IPS-20b (cell line): Measurements from ENCODE around the gene RYR1.
A peak's percentile ranks its signal among the peaks of the same experiment; 100 is the strongest.
"Not testable (repeated sequence)": the region's sequence is repeated elsewhere in the genome, so short reads cannot be mapped to it uniquely, and the experiment has no call there.

Source experiments
- H3K27ac ChIP-seq: one replicate; pipeline ENCODE4 v1.5.1; 2013; ENCODE audit warnings: low read length
- H3K27me3 ChIP-seq: 2 replicates; pipeline ENCODE4 v1.6.1; 2013; ENCODE audit warnings: mild to moderate bottlenecking, low read length, inconsistent platforms; ENCODE audit not compliant: insufficient read depth
- H3K36me3 ChIP-seq: 2 replicates; pipeline ENCODE4 v1.6.1; 2013; ENCODE audit warnings: low read depth, mild to moderate bottlenecking, inconsistent platforms, low read length, moderate library complexity; ENCODE audit not compliant: insufficient read depth
- H3K4me1 ChIP-seq: 2 replicates; pipeline ENCODE4 v1.6.1; 2013; ENCODE audit warnings: mild to moderate bottlenecking, control low read depth, inconsistent platforms, low read length, moderate library complexity; ENCODE audit not compliant: insufficient read depth
- H3K4me3 ChIP-seq: 2 replicates; pipeline ENCODE4 v1.5.1; 2013; ENCODE audit warnings: mild to moderate bottlenecking, low read length, inconsistent platforms
- H3K9ac ChIP-seq: 2 replicates; pipeline ENCODE4 v1.6.1; 2013; ENCODE audit warnings: low read depth, mild to moderate bottlenecking, inconsistent platforms, low read length, moderate library complexity
- H3K9me3 ChIP-seq: 2 replicates; pipeline ENCODE4 v1.6.1; 2013; ENCODE audit warnings: mild to moderate bottlenecking, low read depth, low read length, inconsistent platforms; ENCODE audit not compliant: insufficient read depth

RYR1 gene

DNA sequence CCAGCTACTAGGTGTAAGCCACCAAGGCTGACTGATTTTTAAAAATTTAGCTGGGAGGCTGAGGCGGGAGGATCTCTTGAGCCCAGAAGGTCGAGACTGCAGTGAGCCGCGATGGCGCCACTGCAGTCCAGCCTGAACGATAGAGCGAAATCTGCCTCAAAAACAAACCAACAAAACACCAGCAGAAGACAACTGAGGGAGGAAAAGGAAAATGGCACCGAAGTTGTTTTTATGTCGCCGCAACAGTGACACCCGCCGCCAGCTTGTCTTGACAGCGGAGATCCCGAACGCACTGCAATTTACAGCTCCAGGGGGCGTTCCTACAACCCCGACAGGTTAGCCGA is 30.9 kb upstream of the RYR1 start:
- Histone ChIP-seq H3K4me3 (peak overlapping the region; percentile 47), H3K9ac (no peak overlapping the region), H3K27me3 (peaks cover 45% of the 10 kb centered on the region), H3K4me1 (no peaks in the 10 kb centered on the region), H3K9me3 (no peaks in the 10 kb centered on the region), H3K36me3 (no peaks in the 10 kb centered on the region), H3K27ac (no peak overlapping the region)

DNA sequence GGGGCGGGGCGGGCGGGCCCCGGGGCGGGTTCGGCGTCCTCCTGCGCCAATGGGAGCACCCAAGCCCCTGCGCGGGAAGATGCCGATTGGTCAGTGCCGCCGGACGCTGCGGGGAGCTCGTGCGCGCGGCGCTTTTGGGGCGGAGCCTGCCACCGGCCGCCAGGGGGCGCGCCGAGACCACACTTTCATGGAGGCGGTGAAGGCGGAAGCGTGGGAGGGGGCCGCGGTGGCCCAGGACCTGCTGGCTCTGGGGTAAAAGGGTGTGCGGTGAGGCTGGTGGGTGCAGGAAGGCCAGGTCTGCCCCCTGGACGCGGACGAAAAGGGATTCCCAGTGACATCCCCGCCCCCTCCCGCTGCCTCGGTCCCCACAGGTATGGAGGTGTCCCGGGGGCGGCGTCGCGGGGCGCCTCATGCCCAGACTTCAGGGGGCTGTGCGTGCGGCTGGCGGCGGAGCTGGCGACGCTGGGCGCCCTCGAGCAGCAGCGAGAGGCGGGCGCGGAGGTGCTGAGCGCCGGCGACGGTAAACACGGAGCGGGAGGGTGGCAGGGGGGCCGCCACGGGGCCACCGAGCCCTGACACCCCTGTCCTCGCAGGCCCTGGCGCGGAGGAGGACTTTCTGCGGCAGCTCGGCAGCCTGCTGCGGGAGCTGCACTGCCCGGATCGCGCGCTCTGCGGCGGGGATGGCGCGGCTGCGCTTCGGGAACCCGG is 30.4 kb upstream of the RYR1 start, which contains the start of gene FAM98C:
TSS of gene FAM98C (plus strand) at position 127 of the 708 bp plus-strand sequence. CDS start at position 188, 61 bp downstream.
- Histone ChIP-seq H3K27me3 (peaks cover 41% of the 10 kb centered on the region), H3K36me3 (no peaks in the 10 kb centered on the region), H3K4me1 (no peaks in the 10 kb centered on the region), H3K9me3 (no peaks in the 10 kb centered on the region), H3K9ac (no peak within 1 kb of the TSS), H3K4me3 (peak within 1 kb of the TSS; percentile 71), H3K27ac (no peak within 1 kb of the TSS)

DNA sequence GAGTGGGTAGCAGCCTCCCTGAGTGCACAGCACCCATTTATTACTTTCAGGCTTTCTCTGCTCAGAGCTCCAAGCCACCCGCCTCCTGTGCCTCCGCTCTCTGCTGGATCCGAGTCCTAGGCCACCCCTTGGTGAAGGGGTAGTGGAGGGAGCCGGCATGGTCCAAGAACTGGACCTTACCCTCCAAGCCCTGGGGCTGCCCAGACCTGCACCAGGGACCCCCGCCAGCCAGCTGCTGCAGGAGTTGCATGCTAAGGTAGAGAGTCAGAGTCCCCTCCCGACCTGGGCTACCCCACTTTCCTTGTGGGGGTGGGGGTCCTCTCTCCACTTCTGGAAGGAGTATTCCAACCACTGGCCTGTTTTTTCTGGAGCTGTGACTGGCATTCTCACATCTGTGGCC is 28.6 kb upstream of the RYR1 start:
- no peak overlapping the region for H3K9ac ChIP-seq
- no peak overlapping the region for H3K4me3 ChIP-seq
- H3K36me3 ChIP-seq = no peaks in the 10 kb centered on the region
- peaks cover 23% of the 10 kb centered on the region for H3K27me3 ChIP-seq
- H3K4me1 ChIP-seq = no peaks in the 10 kb centered on the region
- no peaks in the 10 kb centered on the region for H3K9me3 ChIP-seq
- H3K27ac ChIP-seq = no peak overlapping the region

DNA sequence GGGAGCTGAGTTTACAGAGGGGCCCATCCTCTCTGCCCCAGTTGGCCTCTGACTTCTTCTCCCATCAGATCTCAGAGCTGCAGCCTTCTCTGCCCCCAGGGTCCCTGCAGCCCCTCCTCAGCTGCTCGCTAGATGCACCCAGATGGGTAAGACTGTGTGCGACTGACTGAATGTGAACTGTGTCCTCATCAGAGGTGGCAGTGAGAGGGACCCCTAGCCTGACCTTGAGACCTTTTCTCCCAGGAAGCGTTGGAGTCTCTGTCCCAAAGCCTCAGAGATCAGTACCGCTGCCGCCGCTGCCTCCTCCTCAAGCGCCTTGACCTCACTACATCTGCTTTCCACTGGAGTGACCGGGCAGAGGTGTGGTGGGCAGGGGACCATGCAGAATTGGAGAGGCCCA is 28.2 kb upstream of the RYR1 start:
- H3K36me3 ChIP-seq = no peaks in the 10 kb centered on the region
- no peak overlapping the region for H3K9ac ChIP-seq
- H3K27me3 ChIP-seq = peaks cover 19% of the 10 kb centered on the region
- no peaks in the 10 kb centered on the region for H3K4me1 ChIP-seq
- no peak overlapping the region for H3K4me3 ChIP-seq
- no peak overlapping the region for H3K27ac ChIP-seq
- no peaks in the 10 kb centered on the region for H3K9me3 ChIP-seq

DNA sequence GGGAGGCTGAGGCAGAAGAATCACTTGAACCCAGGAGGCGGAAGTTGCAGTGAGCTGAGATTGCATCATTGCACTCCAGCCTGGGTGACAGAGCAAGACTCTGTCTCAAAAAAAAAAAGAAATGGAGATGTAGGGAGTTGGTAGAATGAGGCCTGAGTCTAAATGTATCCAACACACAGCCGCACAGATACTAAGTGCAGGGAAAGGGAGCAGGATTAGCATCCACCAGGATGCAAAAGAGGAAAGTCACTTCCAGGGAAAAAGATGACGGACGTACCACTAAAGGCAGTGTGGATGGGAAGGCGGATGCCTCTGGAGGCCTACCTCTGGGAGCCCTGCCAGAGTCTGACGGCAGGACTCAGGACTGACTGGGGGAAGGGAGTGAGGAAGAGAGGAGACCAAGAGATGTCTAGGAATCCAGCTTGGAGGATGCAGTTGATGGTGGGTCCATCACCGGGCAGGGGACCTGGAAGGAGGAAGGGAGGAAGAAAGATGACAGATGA is 23.8 kb upstream of the RYR1 start:
- Histone ChIP-seq H3K27ac (no peak overlapping the region), H3K36me3 (no peaks in the 10 kb centered on the region), H3K27me3 (no peaks in the 10 kb centered on the region), H3K4me1 (no peaks in the 10 kb centered on the region), H3K9me3 (no peaks in the 10 kb centered on the region), H3K9ac (no peak overlapping the region), H3K4me3 (no peak overlapping the region)

DNA sequence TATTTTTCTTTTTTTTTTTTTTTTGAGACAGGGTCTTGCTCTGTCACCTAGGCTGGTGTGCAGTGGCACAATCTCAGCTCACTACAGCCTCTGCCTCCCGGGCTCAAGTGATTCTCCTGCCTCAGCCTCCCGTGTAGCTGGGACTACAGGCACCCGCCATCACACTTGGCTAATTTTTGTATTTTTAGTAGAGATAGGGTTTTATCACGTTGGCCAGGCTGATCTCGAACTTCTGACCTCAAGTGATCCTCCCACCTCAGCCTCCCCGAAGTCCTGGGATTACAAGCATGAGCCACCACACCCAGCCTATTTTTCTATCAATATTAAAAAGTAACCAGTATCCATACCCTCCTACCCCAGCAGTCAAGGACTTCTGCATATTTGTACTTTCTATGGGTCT is 23.1 kb upstream of the RYR1 start:
- not testable (repeated sequence) for H3K27ac ChIP-seq, H3K9ac ChIP-seq, H3K27me3 ChIP-seq, H3K4me1 ChIP-seq, H3K36me3 ChIP-seq, H3K9me3 ChIP-seq, H3K4me3 ChIP-seq

DNA sequence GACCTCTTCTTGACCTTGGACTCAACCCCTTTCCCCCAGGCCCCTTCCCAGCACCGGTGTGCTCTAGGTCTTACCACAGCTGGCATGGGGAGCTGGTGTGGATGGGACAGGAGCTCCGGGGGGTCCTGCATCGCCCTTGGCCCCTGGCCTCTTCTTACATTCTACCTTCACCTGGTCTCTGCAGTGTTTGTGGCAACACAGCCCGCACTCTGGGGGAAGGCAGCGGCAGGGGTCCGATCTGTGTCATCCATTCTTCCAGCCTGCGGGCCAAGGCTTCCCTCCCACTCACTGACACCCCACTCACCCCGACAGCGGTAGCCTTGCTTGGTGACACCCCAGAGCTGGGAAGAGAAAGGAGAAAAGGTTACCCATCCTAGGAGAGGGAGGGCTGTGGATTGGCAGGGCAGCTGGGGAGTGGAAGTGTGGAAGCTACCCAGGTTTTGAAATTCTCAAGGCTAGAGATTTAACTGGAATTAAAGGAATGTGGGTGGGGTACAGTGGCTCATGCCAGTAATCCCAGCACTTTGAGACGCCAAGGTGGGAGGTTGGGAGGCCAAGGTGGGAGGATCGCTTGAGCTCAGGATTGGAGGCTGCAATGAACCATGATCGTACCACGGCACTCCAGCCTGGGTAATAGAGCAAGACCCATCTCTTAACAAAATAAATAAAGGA is 22.3 kb upstream of the RYR1 start:
- Histone ChIP-seq H3K27me3 (no peaks in the 10 kb centered on the region), H3K4me1 (no peaks in the 10 kb centered on the region), H3K4me3 (no peak overlapping the region), H3K9ac (no peak overlapping the region), H3K36me3 (no peaks in the 10 kb centered on the region), H3K27ac (no peak overlapping the region), H3K9me3 (no peaks in the 10 kb centered on the region)

DNA sequence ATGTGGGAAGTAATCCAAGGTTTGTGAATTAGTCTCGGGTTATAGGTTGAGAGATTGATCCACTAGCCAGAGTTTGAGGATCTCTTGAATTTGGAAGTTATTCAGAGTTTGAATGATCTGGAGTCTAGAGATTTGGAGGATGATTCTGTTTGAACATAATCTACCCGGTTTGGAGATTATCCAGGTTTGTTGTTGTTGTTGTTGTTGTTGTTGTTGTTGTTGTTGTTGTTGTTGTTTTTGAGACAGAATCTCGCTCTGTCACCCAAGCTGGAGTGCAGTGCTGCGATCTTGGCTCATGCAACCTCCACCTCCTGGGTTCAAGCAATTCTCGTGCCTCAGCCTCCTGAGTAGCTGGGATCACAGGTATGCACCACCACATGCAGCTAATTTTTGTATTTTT is 21.6 kb upstream of the RYR1 start:
- H3K9me3 ChIP-seq, H3K4me3 ChIP-seq, H3K27ac ChIP-seq, H3K9ac ChIP-seq, H3K4me1 ChIP-seq, H3K27me3 ChIP-seq, H3K36me3 ChIP-seq: not testable (repeated sequence)

DNA sequence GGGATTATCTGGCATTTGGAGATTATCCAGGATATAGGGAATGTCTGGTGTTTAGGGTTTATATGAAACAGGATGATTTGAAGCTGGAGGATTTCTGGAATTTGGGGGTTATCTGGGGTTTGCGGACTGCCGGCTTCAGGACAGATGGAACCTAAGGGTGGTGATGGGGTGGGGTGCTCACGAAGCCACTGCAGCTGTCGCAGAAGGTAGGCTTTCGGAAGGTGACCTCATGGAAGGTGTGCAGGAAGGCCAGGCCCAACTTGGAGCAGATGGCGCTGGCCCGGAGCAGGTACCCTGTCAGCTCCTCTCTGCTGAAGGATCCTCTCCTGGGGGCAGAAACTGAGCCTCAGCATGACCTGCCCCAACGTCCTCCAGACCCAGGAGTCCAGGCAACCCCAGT is 21.0 kb upstream of the RYR1 start:
- H3K27me3 ChIP-seq = no peaks in the 10 kb centered on the region
- no peaks in the 10 kb centered on the region for H3K36me3 ChIP-seq
- H3K9me3 ChIP-seq = no peaks in the 10 kb centered on the region
- H3K9ac ChIP-seq = no peak overlapping the region
- H3K4me3 ChIP-seq = no peak overlapping the region
- no peaks in the 10 kb centered on the region for H3K4me1 ChIP-seq
- H3K27ac ChIP-seq = no peak overlapping the region

DNA sequence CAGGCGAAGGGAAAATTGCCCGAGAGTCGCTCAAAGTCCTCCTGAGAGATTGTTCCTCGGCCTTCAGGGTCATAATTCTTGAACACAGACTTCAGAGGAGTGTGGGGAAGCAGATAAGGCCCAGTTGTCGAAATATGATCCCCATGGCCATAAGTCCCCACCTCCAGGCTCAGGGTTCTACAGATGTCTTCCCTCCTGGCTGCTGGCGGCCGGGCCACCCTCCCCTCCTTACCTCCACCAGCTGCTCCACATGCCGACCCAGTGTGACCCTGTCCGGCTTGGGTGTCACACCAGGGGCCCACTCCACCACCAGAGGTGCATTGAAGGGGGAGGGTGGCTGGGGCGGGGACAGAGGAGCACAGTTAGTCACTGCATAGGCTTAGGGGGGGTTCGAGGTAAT is 20.5 kb upstream of the RYR1 start:
- Histone ChIP-seq H3K4me1 (no peaks in the 10 kb centered on the region), H3K4me3 (no peak overlapping the region), H3K27me3 (no peaks in the 10 kb centered on the region), H3K9me3 (no peaks in the 10 kb centered on the region), H3K9ac (no peak overlapping the region), H3K27ac (no peak overlapping the region), H3K36me3 (no peaks in the 10 kb centered on the region)

DNA sequence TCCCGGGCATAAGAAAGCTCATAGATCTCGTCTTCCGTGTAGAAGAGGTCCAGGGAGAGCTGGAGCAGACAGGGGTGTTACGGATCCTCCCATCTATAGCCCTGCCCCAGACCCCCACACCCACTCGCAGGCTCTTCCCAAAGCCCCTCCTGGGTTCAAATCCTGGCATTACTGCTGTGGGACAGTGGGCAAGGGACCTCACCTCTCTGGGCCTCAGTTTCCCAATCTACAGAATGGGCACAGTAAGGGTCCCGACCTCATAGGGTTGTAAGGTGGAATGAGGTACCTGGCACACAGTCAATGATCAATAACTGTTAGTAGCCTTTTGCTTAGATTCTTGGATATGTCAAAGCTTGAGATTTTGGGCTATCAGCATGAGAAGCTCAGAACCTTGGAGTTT is 20.1 kb upstream of the RYR1 start:
- Histone ChIP-seq H3K9me3 (no peaks in the 10 kb centered on the region), H3K27ac (no peak overlapping the region), H3K4me1 (no peaks in the 10 kb centered on the region), H3K36me3 (no peaks in the 10 kb centered on the region), H3K4me3 (no peak overlapping the region), H3K9ac (no peak overlapping the region), H3K27me3 (peaks cover 2% of the 10 kb centered on the region)

DNA sequence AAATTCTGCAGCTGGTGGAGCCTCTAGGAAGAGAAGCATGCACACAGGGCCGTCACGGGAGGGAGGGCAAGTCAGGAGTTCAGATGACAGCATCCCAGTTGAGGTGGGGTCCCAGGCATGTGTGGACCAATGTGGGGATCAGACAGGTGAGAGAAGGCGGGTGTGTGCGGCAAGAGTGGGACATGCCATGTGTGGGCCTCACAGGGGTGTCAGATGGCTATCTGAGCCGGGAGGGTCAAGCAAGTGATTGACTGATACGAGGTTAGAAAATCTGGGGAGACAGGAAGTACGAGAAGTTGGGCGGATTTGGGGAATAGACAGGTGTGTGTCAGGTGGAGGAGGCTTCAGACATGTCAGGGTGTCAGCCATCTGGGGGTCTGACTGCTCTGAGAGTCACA is 16.3 kb upstream of the RYR1 start:
- Histone ChIP-seq H3K27ac (no peak overlapping the region), H3K36me3 (no peaks in the 10 kb centered on the region), H3K9ac (peak overlapping the region; percentile 25; the same call in 1 of the 2 replicates), H3K9me3 (no peaks in the 10 kb centered on the region), H3K4me1 (no peaks in the 10 kb centered on the region), H3K27me3 (peaks cover 11% of the 10 kb centered on the region), H3K4me3 (peak overlapping the region; percentile 74; the same call in 1 of the 2 replicates)
